ENCODE measurements around the gene MFN1.

MFN1 gene

DNA sequence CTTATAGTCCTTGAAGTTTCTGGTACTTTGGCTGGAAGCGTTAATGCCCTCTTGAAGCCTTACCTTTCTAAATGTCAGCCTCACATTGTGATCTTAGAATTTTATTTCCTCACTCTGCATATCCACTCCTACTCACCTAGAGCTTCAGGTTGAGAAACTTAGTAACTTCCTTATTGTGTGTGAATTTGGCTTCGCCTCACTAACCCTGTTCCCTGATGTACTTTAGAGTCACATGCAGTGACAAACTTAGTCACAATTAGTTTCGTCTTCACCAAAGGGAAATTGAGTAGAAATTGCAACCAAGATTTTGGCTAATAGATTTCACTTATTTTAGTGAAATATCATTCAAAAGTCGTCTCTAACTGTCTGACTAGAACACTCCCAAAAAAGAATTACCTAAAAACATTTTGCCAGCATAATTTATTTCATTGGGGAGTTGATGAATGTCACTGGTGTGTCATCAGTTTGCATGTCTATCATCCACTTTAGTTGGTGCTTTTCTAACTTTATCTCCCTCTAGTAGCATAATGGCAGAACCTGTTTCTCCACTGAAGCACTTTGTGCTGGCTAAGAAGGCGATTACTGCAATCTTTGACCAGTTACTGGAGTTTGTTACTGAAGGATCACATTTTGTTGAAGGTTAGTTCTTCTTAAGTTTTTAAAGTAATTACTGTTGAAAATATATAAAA, 960 bp downstream of the MFN1 start:
- DNase-seq = no peak

DNA sequence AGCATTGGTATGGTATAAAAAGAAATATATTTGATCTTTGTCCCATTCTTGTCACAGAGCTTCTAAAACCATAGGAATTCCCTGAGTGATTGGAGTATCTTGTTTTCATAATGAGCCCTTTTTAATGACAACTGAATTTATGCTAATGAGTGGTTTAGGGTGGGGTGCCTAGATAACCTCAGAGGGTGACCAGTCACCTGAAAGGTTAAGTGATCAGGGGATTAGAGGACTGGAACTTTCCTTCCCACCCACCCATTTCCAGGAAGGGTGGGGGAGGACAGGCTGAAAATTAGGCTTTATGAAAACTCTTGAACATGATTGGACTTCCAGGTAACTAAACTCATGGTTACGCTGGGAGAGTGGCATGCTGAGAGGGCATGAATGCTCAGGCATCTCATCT, 8.5 kb downstream of the MFN1 start:
- DNase-seq = no peak

DNA sequence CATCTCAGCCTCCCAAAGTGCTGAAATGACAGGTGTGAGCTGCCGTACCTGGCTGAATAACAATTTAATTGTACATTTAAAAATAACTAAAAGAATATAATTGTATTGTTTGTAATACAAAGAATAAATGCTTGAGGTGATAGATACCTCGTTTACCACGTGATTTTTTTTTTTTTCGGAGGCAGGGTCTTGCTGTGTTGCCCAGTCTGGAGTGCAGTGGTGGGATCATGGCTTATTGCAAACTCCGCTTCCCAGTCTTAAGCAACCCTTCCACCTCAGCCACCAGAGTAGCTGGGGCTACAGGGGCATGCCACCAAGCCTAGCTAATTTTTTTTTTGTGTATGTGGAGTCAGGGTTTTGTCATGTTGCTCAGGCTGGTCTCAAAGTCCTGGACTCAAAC, 15.8 kb downstream of the MFN1 start:
- no peak for DNase-seq

DNA sequence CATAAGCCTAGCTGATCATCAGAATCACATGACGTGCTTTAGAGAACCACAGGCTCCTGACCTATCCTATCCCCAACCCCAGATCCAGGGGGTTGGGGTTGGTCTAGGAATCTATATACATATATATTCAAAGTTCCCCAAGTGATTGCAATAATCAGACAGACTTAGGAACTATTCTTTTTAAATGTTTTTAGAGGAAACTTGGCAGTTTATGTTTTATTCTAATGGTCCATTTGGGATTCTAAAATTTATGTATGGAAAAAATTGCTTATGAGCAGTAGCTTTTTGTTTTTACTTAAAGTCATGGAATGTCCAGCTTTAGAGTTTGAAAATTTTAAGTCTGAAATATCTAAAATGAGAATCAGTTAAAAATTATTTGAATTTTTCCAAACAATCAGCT, 22.1 kb downstream of the MFN1 start:
- no peak for DNase-seq

DNA sequence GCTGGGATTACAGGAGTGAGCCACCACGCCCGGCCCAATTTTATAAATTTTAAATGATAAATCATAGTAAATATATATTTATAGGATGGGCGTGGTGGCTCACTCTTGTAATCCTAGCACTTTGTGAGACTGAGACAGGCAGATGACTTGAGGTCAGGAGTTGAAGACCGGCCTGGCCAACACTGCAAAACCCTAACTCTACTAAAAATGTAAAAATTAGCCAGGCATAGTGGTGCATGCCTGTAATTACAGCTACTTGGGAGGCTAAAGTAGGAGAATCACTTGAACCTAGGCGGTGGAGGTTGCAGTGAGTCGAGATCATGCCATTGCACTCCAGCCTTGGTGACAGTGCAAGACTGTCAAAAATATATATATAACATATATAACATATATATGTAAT, 26.4 kb downstream of the MFN1 start:
- DNase-seq = no peak

DNA sequence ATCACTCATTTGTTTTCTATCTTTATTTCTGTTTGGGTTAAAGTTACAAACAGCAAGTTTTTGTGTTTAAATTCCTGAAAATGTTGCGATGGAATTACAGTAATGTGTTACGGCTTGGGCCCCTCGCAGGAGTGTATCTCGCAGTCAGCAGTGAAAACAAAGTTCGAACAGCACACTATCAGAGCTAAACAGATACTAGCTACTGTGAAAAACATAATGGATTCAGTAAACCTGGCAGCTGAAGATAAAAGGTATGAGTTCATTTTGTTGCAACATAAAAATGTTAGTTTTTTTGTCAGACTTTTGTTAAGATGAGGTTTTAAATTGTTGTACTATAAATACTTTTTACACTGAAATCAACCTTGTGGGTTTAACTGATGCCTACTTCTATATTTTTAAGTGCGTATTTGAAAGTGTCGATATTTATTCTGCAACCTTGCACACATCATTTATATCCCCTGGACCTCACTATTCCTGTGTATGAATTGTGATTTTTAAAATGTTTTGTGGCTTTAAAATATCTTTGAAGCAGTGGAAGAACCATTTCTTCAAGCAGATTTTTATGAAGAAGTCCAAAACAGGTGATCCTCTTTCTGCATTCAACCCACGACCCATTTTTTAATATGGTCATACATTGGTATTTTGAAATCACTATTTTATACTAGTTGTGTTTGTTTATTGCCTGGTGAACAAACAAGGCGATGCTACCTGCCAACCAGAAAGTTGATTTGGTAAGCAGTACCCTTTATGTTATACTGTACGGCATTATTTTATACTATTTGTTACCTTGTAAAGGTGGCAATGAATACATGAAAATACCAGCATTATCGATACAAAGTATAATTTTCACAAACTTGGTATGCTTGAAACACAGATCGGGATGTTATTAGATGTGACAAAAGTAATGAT, 27.8 kb downstream of the MFN1 start:
- no peak for DNase-seq

DNA sequence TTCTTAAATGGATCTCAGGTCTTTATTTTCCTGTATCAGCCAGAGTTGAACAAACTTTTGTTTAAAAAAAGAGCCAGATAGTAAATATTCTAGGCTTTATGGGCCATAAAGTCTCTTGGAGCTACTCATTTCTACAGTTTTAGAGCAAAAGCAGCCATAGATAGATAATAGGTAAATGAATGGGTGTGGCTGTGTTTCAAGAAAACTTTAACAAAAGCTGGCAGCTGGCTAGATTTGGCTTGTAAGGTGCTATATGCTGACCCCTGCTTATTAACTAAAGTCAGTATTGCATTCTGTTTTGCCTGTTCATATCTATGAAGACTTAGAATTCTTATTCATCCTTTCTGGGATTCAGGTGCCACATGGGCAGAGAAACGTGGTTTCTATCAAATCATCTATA, 29.0 kb downstream of the MFN1 start:
- DNase-seq = no peak

DNA sequence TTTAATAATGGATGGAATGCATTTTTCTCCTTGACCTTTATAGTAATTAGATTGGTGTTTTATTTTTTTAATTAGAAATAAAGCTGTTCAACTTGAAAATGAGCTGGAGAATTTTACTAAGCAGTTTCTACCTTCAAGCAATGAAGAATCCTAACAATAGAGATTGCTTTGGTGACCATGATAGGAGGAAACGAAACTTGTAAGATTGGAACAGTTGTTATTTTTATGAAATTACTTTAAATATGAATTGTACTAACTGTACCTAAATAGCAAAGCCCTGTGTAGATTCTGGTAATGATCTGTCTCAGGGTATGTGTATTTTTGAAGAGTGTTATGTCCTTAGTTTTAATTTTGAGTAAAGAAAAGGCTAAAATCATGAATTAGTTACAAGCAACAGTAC, 44.4 kb downstream of the MFN1 start:
- DNase-seq = no peak

DNA sequence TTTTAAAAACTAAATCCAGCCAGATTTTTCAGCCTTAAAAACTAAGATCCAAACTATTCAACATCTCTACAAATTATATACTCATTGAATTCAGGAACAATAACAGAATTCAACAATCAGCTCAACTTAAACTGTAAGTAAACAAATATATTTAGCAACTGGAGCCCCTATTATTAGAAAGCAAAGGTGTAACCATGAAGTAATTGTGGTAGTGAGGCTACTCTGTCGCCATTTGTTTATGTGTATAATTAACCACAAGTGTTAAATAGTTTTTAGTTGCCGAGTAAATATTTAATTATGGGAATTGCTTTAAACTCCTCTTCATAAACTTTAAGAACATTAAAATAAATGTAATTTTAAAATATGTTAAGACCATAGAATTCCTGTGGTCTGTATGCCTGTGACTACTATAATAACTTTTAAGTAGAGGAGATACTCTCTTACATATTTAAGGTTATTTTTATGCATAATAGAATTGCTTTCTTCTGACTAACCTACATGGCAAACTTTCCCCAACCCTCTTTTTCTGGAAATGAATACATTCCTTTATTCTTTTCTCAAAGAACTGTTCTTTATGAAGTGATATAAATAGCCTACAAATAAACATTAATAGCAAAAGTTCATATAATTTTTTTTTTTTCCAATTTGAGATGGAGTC, 51.2 kb downstream of the MFN1 start:
- no peak for DNase-seq

DNA sequence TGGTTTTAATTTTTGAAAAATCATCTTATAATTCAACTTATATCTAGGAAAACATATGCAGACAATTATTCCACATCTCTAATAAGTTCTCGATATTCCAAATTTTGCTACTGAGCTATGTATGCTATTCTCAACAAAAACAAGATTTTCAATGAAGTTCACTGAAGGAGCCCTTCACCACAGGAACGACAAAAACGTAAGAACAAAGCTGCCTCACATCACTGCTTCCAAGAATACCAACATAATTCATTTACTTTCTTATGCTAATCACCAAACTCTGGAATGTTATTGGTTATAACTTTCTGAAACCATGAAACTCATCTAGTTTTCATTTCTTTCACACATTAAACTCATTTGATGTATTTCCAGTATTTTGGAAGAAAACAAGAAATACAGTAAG, 54.1 kb downstream of the MFN1 start:
- DNase-seq = no peak

DNA sequence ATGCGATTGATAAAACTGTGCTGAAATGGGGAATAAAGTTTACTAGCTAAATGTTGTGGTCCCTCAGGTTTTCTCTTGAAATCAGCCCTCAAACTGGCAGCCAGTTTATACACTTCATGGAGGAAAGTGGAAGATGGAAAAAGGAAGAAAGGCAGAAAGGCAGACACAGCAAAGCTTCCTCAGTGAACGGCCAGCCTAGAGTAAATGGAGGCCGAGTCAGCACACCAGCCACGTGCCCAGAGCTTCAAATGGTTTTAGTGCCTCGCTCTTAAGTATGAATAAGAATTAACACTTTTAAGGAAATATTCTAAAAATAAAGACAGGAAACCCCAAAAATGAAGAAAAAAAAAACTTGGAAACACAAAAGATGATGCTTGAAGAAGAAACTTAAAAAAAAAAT, 55.5 kb downstream of the MFN1 start:
- DNase-seq = no peak

DNA sequence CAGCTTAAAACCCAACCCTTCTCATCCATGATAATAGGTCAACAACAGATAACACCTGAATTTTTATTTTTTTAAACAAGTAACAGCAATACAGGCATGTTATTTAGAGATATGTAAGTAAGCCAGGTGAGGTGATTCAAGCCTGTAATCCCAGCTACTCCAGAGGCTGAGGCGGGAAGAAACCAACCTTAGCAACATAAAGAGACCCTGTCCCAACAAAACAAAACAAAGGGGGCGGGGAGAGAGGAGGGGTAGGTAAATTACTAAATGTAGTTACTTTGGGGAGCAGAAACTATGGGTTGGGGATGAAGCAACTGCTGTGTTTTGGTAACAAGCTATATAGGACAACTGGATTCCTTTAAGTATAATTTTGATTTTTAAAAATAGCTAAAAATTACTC, 56.8 kb downstream of the MFN1 start:
- no peak for DNase-seq

DNA sequence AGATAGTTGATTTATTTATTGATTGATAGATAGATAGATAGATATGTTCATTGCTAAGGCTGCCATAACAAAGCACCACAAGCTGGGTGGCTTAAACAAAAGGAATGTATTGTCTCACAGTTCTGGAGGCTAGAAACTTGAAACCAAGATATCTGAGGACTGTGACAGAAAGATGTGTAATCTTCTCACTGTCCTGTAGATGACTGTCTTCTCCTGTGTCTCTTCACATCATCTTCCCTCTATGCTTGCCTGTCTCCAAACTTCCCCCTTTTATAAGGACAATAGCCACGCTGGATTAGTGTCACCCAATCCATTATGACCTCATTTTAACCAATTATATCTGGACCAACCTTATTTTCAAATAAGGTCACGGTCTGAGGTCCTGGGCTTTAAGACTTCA, 62.8 kb downstream of the MFN1 start:
- DNase-seq = no peak

DNA sequence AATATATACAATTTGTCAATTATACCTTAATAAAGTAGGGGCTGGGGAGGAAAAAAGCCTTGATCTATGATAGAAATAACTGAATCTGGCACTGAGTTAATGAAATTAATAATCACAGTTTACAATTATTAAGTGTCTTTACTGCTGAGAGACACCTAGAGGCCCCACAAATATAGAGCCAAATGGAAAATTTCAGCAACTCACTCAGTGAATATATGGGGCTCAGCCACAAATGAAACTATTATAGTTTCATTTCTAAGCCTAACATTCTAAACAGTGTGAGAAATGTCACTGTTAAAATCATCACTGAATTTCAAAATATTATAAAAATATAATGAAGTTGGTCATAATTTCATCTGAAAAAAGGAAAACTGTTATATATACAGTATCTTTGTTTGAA, 63.5 kb downstream of the MFN1 start:
- DNase-seq = no peak

DNA sequence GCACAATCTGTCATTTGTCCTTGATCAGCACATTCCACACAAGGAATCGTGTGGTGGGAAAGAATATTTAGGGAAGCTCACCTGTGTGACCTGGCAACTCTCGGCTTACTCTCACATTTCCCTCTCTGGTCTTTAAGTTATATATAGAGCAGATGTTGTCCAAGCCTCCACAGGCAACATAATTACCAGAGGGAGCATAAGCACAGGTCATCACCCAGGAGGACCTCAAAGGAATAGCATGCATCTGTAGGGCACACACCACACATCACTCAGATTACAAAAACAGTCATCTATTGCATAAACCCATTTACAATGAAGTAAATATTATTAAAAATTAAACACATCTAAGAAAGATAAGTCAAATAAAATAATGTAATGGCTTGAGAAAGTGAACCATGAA, 67.3 kb downstream of the MFN1 start:
- DNase-seq = no peak

DNA sequence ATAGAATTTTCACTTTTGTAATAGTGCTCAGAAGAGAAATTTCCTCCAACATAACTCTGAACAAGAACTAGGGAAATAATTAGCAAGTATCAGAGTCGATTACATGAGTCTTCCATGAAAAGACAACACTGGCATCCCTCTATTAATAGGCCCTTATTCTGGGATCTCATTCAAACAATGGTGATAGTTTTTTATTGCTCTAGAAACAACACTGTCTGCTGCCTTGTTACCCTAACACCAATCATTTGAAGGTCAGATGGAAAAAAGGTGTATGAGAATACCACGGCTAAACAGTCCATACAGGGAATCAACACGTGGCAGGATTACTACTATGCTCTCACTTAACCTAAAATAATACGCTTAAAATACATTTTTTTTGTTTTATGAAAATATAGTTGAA, 67.9 kb downstream of the MFN1 start:
- DNase-seq = no peak

DNA sequence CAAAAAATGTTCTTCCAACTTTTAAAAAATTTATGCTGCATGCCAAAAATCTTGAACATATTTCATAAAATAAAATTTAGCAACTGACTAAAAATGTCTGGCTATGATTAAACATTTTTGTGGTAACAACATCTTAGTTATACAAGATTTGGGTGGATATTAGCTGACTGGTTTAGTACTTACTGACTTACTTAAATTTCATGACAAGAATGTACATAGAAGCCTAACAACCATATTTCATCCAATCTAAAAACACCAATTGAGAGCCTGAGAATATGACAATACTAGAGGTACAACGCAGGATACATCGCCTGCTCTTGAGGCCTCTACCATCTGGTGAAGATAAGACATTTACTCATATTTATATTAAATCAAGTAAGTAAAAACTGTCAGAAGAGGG, 69.2 kb downstream of the MFN1 start:
- no peak for DNase-seq

DNA sequence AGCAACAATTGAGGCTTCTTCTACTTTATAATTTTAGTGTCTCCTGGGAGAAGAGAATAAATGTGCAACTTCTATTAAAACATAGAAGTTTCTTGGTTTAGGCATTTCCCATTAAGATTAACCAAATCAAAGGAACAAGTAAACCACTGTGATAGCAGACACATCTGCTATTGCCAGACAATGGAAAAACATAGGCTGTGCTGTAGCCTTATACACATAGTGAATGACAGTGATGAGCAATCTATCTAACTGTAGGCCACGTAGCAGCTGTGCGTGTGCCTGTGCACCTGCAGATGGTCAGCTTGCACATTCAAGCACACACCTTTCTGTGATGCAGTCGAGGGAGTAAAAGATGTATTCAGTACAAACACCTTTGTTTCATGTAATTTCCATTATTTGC, 71.1 kb downstream of the MFN1 start:
- DNase-seq = no peak

DNA sequence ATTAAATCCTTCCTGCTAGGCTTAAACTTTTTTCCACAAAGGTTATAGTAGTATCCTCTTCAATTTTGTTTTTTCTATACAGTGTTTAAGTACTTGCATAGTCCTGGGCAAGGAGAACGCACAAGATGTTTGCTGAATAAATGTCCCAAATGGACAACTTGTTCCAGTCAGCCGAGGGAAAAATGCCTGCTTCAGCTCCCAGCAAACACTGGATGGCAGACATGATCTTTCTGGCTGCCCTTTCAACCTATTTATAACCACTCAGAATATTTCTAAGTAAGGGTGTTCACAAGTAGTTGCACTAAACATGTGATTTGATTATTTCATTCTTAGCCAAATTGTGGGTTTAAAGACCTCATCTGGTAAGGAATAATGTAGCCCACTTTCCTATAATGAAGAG, 74.0 kb downstream of the MFN1 start:
- peak; percentile 46 for DNase-seq

DNA sequence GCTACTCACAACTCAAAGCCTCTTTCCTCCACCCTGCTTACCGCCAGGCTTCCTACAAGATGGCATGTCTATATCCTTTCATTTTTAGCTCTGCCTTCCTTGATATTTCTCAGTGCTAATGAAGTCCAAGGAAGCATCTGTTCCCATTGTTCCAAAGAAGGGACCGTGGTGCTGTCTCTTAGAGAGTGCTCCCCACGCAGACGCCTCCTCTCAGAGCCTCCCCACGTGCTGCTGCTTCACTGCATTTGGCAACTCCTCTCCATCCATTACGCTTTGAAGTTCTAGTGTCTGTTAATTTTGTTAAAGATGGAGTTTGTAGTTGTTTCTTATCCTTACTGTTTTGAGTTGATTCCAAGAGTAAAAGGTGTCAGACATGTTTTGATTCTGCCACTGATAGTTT, 77.6 kb downstream of the MFN1 start:
- no peak for DNase-seq

DNA sequence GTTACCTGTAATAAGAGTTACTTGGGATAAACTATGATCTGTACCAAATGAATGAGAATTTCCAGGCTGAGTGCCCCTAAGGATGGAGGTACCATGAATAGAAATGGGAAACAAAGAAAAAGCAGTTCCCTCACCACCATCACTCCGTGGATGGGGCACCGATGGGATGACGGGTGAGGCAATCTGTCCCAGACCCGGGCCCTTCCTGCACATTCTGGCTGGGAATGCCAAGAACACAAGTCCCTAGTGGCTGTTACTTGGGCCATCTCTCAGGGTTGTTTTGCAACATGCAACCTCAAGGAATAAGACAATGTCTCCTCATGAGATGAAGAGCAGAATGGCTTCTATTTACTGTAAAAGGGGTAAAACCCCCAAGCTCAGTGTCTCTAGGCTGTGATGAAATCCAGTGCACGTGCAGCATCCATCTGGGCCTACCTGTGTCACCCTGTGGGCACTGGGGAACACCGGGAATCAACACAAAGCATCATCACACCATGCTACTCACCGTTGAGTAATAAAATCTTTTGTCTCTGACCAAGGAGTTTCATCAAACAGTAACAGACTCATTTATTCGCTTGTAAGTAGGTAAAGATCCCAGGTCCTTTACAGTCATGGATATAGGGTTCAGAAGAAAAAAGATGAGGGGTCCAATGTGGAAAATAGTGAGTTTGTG, 81.5 kb downstream of the MFN1 start:
- no peak for DNase-seq

DNA sequence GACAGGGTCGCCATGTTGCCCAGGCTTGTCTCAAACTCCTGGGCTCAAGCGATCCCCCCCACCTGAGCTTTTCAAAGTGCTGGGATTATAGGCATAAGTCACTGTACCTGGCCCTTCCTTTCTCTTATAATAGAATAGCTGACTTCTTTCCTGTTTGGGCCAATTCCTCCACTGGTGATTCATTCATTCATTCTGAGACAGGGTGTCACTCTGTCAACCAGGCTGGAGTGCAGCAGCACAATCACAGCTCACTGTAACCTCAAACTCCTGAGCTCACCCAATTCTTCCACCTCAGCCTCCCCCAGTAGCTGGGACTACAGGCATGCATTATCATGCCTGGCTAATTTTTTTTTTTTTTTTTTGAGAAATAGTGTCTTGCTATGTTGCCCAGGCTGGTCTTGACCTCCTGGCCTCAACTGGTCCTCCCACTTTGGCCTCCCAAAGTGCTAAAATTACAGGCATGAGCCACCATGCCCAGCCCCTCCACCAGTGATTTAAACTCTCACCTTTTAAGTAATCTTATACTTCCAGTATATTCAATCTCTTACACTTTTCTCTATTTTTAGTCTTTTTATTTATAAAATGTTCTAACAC, 82.9 kb downstream of the MFN1 start:
- DNase-seq = no peak

DNA sequence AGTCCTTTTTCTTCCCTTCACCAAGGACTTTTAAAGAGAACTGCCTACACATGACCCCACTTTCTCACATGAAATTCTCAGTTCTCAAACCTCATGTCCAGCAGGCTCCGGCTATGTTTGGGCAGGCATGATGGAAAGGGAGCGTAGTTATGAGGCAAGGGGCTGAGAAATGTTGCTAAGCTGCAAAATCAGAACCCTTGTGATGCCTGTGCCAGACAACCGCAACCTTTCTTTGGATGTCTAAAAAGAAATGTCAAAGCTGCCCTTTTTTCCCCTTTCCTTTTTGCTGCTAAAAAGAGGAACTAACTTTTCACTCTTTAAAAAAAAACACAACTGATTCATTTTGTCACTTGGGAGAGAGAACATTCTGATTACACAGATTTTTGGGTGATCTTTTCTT, 84.5 kb downstream of the MFN1 start:
- DNase-seq = peak; percentile 29

Measured in femur (tissue), 1 donor.